ENCODE measurements around the gene CCER1. TPM values are rescaled to one million over a fixed set of nuclear protein-coding genes. Genes with fewer than 3 reads are reported as not detected.
"Not testable (repeated sequence)": the region's sequence is repeated elsewhere in the genome, so short reads cannot be mapped to it uniquely, and the experiment has no call there.

CCER1 gene
- total and polyA plus RNA-seq, 5 donors: not detected

DNA sequence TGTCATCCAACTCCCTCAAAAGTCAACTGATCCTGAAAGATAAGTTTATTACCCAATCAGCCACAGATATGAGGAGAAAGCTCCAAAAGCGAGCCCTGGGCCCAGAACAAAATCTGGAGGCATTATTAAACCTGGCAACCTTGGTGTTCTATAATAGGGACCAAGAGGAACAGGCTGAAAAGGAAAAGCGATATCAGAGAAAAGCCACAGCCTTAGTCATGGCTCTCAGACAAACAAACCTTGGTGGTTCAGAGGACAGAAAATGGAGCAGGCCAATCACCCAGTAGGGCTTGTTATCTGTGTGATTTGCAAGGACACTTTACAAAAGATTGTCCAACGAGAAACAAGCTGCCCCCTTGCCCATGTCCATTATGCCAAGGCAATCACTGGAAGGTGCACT, 30.4 kb upstream of the CCER1 start:
- intact Hi-C loops (cut with DNase I): loop anchor here in 2 of 4 donors (10.0 kb wide), 2 partner anchors 119 to 349 kb away; no protein-coding TSS in a partner anchor
- 75% methylated on average over 3 of the region's 3 CpGs for WGBS
- ATAC-seq: not testable (repeated sequence)

DNA sequence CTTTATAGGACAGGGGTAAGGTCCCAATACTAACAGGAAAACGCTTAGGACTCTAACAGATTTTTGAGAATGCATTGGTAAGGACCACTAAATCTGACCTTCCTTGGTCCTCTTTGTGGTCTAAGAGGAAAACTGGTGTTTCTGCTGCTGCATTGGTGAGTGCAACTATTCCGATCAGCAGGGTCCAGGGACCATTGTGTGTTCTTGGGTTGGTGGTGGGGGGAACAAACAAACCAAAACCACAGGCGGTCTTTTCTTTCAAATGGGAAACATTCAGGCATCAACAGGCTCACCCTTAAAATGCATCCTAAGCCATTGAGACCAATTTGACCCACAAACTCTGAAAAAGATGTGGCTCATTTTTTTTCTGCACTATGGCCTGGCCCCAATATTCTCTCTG, 29.1 kb upstream of the CCER1 start:
- DNase-seq (no peak), ATAC-seq (no peak)
- no peak overlapping the region for H3K4me3 ChIP-seq (ENCODE audit: low read length)
- no peaks in the 10 kb centered on the region for H3K4me1 ChIP-seq (ENCODE audit: control insufficient read depth, insufficient read depth, low read length)
- intact Hi-C loops (cut with DNase I): loop anchor here in 2 of 4 donors (5.0 to 10.0 kb wide), 3 partner anchors 121 to 351 kb away; no protein-coding TSS in a partner anchor
- H3K27ac ChIP-seq (ENCODE audit: low read length): no peak overlapping the region
- WGBS: 85% methylated on average over 3 of the region's 3 CpGs
- H3K9me3 ChIP-seq (ENCODE audit: control insufficient read depth, low read length): no peaks in the 10 kb centered on the region
- no peaks in the 10 kb centered on the region for H3K27me3 ChIP-seq (ENCODE audit: control insufficient read depth, insufficient read depth)

More for the DNA sequence above, 30.4 kb upstream of the CCER1 start:
- H3K4me1 ChIP-seq (ENCODE audit: control insufficient read depth, insufficient read depth, low read length); DNase-seq; H3K27me3 ChIP-seq (ENCODE audit: control insufficient read depth, insufficient read depth); H3K27ac ChIP-seq (ENCODE audit: low read length); H3K9me3 ChIP-seq (ENCODE audit: control insufficient read depth, low read length); H3K4me3 ChIP-seq (ENCODE audit: low read length): not testable (repeated sequence)

DNA sequence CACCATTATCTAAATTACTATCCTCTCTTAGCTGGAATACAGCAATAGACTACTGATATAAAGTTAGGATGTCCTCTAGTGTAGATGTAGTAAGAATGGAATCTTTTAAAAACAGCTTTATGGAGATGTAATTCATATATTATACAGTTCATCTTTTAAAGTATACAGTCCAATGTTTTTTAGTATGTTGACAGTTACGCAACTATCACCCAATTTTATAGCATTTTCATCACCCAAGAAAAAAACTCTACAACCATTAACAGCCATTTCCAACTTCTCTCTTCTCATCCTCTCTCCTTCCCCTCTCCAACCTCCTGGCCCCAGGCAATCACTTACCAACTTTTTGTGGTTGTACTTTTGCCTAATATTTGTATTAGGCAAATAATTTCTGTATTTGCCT, 27.2 kb upstream of the CCER1 start:
- WGBS: 98% methylated on average over 1 of the region's 1 CpG
- no peak for ATAC-seq
- intact Hi-C loops (cut with DNase I): loop anchor here in 2 of 4 donors (5.0 to 10.0 kb wide), 3 partner anchors 123 to 353 kb away; no protein-coding TSS in a partner anchor

DNA sequence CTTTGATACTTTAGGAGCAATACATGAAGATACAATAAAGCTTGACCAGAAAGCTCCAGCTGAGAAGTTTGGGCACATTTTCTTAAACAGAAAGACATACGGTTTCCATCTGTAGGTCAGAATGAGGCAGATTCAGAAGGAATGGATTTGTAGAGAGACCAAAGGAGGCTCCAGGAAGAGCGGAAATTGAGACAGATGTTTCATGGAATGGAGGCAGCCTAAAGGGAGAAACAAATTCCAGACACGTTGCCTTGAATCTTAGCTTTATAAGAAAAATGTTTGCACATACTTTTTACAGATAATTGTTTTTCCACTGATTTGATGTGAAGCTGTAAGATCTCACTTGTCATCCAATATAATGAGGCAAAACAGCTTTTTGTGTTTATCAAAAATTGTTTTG, 25.0 kb upstream of the CCER1 start:
- ATAC-seq (peak in 1 of 2 donors; percentile 40), DNase-seq (no peak)
- 62% methylated on average over 3 of the region's 3 CpGs for whole genome bisulfite sequencing
- Histone ChIP-seq H3K4me1 (ENCODE audit: control insufficient read depth, insufficient read depth, low read length) (no peaks in the 10 kb centered on the region), H3K9me3 (ENCODE audit: control insufficient read depth, low read length) (no peaks in the 10 kb centered on the region), H3K27ac (ENCODE audit: low read length) (no peak overlapping the region), H3K27me3 (ENCODE audit: control insufficient read depth, insufficient read depth) (no peaks in the 10 kb centered on the region), H3K4me3 (ENCODE audit: low read length) (no peak overlapping the region)
- intact Hi-C loops (cut with DNase I): loop anchor here (5.0 to 10.0 kb wide), 6 partner anchors 125 to 375 kb away; no protein-coding TSS in a partner anchor

More for the DNA sequence above, 27.2 kb upstream of the CCER1 start:
- Histone ChIP-seq H3K4me3 (ENCODE audit: low read length) (no peak overlapping the region), H3K4me1 (ENCODE audit: control insufficient read depth, insufficient read depth, low read length) (no peaks in the 10 kb centered on the region), H3K27me3 (ENCODE audit: control insufficient read depth, insufficient read depth) (no peaks in the 10 kb centered on the region), H3K9me3 (ENCODE audit: control insufficient read depth, low read length) (no peaks in the 10 kb centered on the region), H3K27ac (ENCODE audit: low read length) (no peak overlapping the region)
- no peak for DNase-seq

DNA sequence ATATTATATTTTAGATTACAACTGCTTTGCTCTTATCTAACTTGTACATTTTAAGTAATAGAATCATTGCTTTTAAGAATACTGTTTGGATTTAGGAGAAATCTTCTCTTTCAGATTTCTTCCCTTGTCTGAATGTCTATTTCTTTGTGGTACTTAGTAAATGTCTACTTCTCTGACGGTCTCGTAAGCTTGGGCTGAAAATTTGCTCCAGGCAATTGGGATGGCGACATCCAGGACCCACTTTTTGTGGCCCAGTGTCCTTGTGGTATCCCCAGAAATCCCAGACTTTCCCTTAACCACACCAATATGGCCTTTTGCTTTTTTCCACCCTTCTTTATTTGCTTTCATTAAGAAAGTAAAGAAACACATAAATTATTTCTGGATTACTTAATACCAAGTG, 24.0 kb upstream of the CCER1 start:
- DNase-seq (no peak), ATAC-seq (no peak)
- H3K9me3 ChIP-seq (ENCODE audit: control insufficient read depth, low read length): no peaks in the 10 kb centered on the region
- 79% methylated on average over 3 of the region's 3 CpGs for WGBS
- H3K27me3 ChIP-seq (ENCODE audit: control insufficient read depth, insufficient read depth): no peaks in the 10 kb centered on the region
- no peak overlapping the region for H3K4me3 ChIP-seq (ENCODE audit: low read length)
- intact Hi-C loops (cut with DNase I): loop anchor here (5.0 to 10.0 kb wide), 4 partner anchors 126 to 376 kb away; no protein-coding TSS in a partner anchor
- no peaks in the 10 kb centered on the region for H3K4me1 ChIP-seq (ENCODE audit: control insufficient read depth, insufficient read depth, low read length)
- H3K27ac ChIP-seq (ENCODE audit: low read length): no peak overlapping the region

DNA sequence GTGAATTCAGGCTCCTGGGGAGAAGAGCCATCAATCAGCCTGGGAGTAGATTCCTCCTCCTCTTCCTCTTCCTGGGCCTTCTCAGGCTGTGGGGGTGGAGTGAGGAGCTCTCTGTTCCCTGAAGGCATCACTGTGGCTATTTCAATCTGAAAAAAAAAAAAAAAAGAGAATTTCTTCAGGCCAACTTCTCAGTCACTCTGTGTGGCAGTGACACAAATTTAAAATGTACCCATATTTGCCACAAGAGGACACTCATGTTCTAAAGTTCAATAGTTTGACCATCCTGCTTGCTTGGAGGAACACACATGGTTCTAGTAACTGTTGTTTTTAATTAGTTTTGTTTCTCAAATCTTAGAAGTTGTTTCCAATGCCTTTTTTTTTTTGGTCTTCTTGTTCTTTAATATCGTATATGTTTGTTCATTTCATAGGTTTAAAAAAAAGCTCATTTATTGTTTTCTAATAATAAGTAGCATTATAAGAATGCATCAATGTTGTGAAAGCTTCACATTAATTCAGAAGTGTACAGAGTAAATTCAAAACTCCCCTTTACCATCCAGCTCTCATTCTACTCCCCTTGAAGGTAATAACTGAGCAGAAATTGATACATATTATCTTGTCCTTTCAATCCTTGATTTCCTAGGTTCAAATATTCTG, 23.3 kb upstream of the CCER1 start:
- WGBS: 30% methylated on average over 1 of the region's 1 CpG
- DNase-seq: peak in 2 of 3 donors; percentile 22 to 60
- Histone ChIP-seq H3K9me3 (ENCODE audit: control insufficient read depth, low read length) (no peaks in the 10 kb centered on the region), H3K27me3 (ENCODE audit: control insufficient read depth, insufficient read depth) (no peaks in the 10 kb centered on the region), H3K4me1 (ENCODE audit: control insufficient read depth, insufficient read depth, low read length) (no peaks in the 10 kb centered on the region), H3K27ac (ENCODE audit: low read length) (no peak overlapping the region), H3K4me3 (ENCODE audit: low read length) (no peak overlapping the region)
- intact Hi-C loops (cut with DNase I): loop anchor here (5.0 to 10.0 kb wide), 4 partner anchors 127 to 377 kb away; no protein-coding TSS in a partner anchor
- peak; percentile 74 to 95 for ATAC-seq

DNA sequence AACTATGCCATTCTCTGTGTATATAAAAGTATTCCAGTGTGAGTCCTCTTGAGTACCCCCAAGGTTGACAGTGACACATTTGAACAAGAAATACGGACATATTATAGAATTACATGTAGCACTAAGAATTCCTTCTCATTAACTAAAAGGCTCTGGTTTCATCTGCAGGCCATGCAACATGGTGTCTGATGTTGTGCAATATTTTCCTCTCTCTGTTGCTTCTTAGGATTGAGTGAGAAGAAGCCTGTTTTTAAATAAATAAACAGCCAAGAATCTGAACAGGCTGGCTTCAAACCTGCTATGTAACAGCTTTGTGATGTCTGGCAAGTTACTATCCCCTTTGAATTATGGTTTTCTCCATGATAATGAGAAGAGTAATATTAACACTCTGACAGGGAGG, 22.2 kb upstream of the CCER1 start:
- intact Hi-C loops (cut with DNase I): loop anchor here (5.0 to 10.0 kb wide), 4 partner anchors 128 to 378 kb away; no protein-coding TSS in a partner anchor
- no peaks in the 10 kb centered on the region for H3K27me3 ChIP-seq (ENCODE audit: control insufficient read depth, insufficient read depth)
- H3K4me3 ChIP-seq (ENCODE audit: low read length): no peak overlapping the region
- H3K9me3 ChIP-seq (ENCODE audit: control insufficient read depth, low read length): no peaks in the 10 kb centered on the region
- H3K4me1 ChIP-seq (ENCODE audit: control insufficient read depth, insufficient read depth, low read length): no peaks in the 10 kb centered on the region
- 80% methylated on average over 1 of the region's 1 CpG for WGBS
- no peak for DNase-seq
- H3K27ac ChIP-seq (ENCODE audit: low read length): no peak overlapping the region
- ATAC-seq: no peak

DNA sequence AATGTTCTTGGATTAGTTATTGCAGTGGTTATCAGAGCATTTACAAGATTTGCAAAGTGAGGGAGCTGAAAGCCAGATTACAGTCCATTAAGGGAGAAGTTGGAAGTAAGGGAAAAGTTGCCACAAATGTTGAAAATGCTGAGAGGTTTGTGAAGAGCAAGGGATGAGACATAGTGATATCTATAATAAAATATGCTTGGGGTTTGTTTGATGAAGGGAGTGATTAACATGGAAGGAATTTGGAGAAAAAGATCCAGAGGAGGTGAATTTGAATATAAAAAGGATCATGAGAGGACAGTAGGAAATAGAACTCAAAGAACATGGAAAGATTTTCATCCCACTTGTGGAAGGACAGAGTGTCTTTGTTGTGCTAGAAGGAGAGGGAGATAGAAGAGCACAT, 19.3 kb upstream of the CCER1 start:
- Histone ChIP-seq H3K27ac (ENCODE audit: low read length) (no peak overlapping the region), H3K9me3 (ENCODE audit: control insufficient read depth, low read length) (no peaks in the 10 kb centered on the region), H3K4me1 (ENCODE audit: control insufficient read depth, insufficient read depth, low read length) (no peaks in the 10 kb centered on the region), H3K4me3 (ENCODE audit: low read length) (no peak overlapping the region), H3K27me3 (ENCODE audit: control insufficient read depth, insufficient read depth) (no peaks in the 10 kb centered on the region)
- DNase-seq (no peak), ATAC-seq (no peak)
- intact Hi-C loops (cut with DNase I): loop anchor here in 3 of 4 donors (10.0 kb wide), 2 partner anchors 131 to 381 kb away; no protein-coding TSS in a partner anchor

DNA sequence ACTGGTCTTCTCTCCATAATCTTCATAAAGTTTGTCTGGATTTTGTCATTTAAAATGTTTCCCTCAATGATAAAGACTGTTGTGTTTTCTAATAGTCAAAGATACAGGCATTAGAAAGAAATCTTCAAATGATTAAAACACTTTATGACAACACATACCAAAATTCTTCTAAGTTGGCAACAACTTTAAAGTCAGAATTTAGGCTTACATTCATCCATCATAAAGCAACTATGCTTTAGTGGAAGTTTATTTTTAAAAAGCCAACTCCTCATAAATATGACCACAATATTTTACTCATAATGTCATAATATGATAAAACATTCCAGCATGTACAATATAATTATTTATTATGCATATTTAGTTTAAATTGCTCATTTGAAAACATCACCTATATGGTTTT, 17.2 kb upstream of the CCER1 start:
- H3K27ac ChIP-seq (ENCODE audit: low read length): no peak overlapping the region
- H3K9me3 ChIP-seq (ENCODE audit: control insufficient read depth, low read length): no peaks in the 10 kb centered on the region
- DNase-seq (no peak), ATAC-seq (no peak)
- intact Hi-C loops (cut with DNase I): loop anchor here in 3 of 4 donors (10.0 kb wide), 2 partner anchors 133 to 383 kb away; no protein-coding TSS in a partner anchor
- H3K27me3 ChIP-seq (ENCODE audit: control insufficient read depth, insufficient read depth): no peaks in the 10 kb centered on the region
- H3K4me3 ChIP-seq (ENCODE audit: low read length): no peak overlapping the region
- no peaks in the 10 kb centered on the region for H3K4me1 ChIP-seq (ENCODE audit: control insufficient read depth, insufficient read depth, low read length)

DNA sequence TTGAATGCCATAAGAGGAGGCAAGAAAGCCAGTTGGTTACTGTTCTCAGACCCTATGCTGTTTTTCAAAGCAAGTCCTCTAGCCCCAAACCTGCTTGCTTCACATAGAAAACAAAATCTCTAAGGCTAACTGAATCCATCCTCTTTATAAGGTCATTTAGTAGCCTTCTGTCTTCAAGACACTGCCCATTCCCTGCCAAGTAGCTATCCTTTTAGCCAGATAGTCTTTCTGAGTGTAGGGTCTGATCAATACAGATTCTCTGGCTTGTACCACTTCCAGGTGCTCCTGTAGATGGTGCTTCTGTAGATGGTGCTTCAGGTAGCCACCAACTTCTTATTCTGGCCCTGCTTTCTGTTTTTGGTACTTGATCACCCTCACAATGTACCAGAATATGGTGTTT, 15.9 kb upstream of the CCER1 start:
- intact Hi-C loops (cut with DNase I): loop anchor here in 3 of 4 donors (10.0 kb wide), 2 partner anchors 134 to 384 kb away; no protein-coding TSS in a partner anchor
- ATAC-seq: no peak
- no peak for DNase-seq

DNA sequence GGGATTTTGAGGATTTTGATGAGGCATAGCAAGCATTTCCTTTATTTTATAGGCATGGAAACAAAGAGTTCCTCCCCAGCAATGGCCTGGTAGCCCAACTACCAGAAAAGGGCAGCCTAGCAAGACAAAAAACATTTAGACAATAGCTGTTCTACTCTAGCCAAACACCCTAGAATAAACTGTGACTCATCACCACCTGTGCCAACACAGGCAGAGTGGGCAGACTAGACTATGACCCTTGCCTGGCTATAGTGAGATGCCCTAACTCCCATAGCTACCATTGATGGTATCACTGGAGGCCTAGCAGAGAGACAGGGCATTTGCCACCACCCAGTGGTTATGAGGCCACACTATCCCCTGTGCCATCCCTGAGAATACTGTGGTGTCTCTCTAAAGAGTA, 15.5 kb upstream of the CCER1 start:
- Histone ChIP-seq H3K4me3 (ENCODE audit: low read length) (no peak overlapping the region), H3K4me1 (ENCODE audit: control insufficient read depth, insufficient read depth, low read length) (no peaks in the 10 kb centered on the region), H3K27me3 (ENCODE audit: control insufficient read depth, insufficient read depth) (no peaks in the 10 kb centered on the region), H3K9me3 (ENCODE audit: control insufficient read depth, low read length) (no peaks in the 10 kb centered on the region), H3K27ac (ENCODE audit: low read length) (no peak overlapping the region)
- intact Hi-C loops (cut with DNase I): loop anchor here in 3 of 4 donors (10.0 kb wide), 2 partner anchors 134 to 384 kb away; no protein-coding TSS in a partner anchor
- ATAC-seq (no peak), DNase-seq (no peak)

More for the DNA sequence above, 15.9 kb upstream of the CCER1 start:
- Histone ChIP-seq H3K4me3 (ENCODE audit: low read length) (no peak overlapping the region), H3K27ac (ENCODE audit: low read length) (no peak overlapping the region), H3K9me3 (ENCODE audit: control insufficient read depth, low read length) (no peaks in the 10 kb centered on the region), H3K27me3 (ENCODE audit: control insufficient read depth, insufficient read depth) (no peaks in the 10 kb centered on the region), H3K4me1 (ENCODE audit: control insufficient read depth, insufficient read depth, low read length) (no peaks in the 10 kb centered on the region)

Measured in right cardiac atrium (tissue), 5 donors.